Measurements from ENCODE around the gene GFPT2. TPM values are rescaled to one million over a fixed set of nuclear protein-coding genes. Genes with fewer than 3 reads are reported as not detected.

Gene GFPT2
- total and polyA plus RNA-seq, 2 of the 4 experiments (the other 2 are of a cell fraction) = 20.3 to 20.8 TPM

DNA sequence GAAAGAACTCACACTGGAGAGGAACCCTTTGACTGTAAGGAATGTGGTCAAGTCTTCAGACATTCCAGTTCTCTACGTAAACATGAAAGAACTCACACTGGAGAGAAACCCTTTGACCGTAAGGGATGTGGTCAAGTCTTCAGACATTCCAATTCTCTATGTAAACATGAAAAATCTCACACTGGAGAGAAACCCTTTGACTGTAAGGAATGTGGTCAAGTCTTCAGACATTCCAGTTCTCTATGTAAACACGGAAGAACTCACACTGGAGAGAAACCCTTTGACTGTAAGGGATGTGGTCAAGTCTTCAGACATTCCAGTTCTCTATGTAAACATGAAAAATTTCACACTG, 93.9 kb downstream of the GFPT2 start:
- Histone ChIP-seq H2AK9ac (replicated peaks; ENCODE audit: low read depth, low read length, poor library complexity) (no peak overlapping the region), H3K4me2 (ENCODE audit: low read depth, low read length) (no peak overlapping the region), H3K23ac (ENCODE audit: low read depth, low read length) (no peak overlapping the region), H4K8ac (ENCODE audit: low read depth in 2 of 2, low read length in 2 of 2) (no peak overlapping the region), H2BK20ac (ENCODE audit: low read depth, low read length) (no peak overlapping the region), H3K4me1 (ENCODE audit: control insufficient read depth, insufficient read depth, low read length) (no peaks in the 10 kb centered on the region), H3K9ac (ENCODE audit: low read depth, low read length) (no peak overlapping the region), H3K9me1 (ENCODE audit: insufficient read depth, low read length) (no peaks in the 10 kb centered on the region), H3K4ac (ENCODE audit: low read depth, low read length) (no peak overlapping the region), H3K14ac (replicated peaks; ENCODE audit: low read depth, low read length) (no peak overlapping the region), H4K91ac (ENCODE audit: insufficient read depth, low read depth, low read length) (no peak overlapping the region), H3K9me3 (ENCODE audit: control insufficient read depth, insufficient read depth, low read length) (peaks cover 73% of the 10 kb centered on the region), H2AK5ac (ENCODE audit: low read depth, low read length) (no peak overlapping the region), H2AFZ (replicated peaks; ENCODE audit: low read length, poor library complexity) (no peak overlapping the region), H3K18ac (ENCODE audit: low read depth, low read length) (no peak overlapping the region), H2BK15ac (ENCODE audit: low read depth, low read length) (no peak overlapping the region), H3K4me3 (ENCODE audit: insufficient read depth, low read depth, low read length) (no peak overlapping the region), H2BK5ac (ENCODE audit: low read depth, low read length, poor library complexity, severe bottlenecking) (no peak overlapping the region), H4K20me1 (ENCODE audit: insufficient read depth, low read length) (no peaks in the 10 kb centered on the region), H3K27me3 (ENCODE audit: control insufficient read depth, insufficient read depth, low read length) (no peaks in the 10 kb centered on the region), H2BK120ac (ENCODE audit: low read depth, low read length) (no peak overlapping the region), H3K36me3 (ENCODE audit: control insufficient read depth, insufficient read depth, low read length) (peaks cover 49% of the 10 kb centered on the region), H3K27ac (ENCODE audit: insufficient read depth, low read length) (no peak overlapping the region), H3K56ac (ENCODE audit: extremely low read depth, insufficient read depth, low read length) (no peak overlapping the region), H4K5ac (ENCODE audit: low read depth, low read length) (no peak overlapping the region), H3K79me1 (ENCODE audit: low read depth in 1 of 2, low read length in 2 of 2) (no peaks in the 10 kb centered on the region)
- DNase-seq = peak; percentile 1
- intact Hi-C loops (cut with micrococcal nuclease) (no loop called here), in situ Hi-C loops (cut with MboI; ENCODE audit: low sequenced_read_pairs) (no loop called here), dilution Hi-C loops (cut with HindIII; ENCODE audit: low sequenced_read_pairs, unreplicated experiment) (no loop called here)
- no CpG with 5 or more reads among the region's 3 CpGs for WGBS, 2 experiments (ENCODE audit: extremely low coverage in 2 of 2, insufficient read length in 1 of 2)
- ATAC-seq (ENCODE audit: low read depth) = no peak
- ChIA-PET POLR2A (ENCODE audit: unreplicated experiment) (no interaction called here), CTCF (no interaction called here)
- TF ChIP-seq, protein P1, sequence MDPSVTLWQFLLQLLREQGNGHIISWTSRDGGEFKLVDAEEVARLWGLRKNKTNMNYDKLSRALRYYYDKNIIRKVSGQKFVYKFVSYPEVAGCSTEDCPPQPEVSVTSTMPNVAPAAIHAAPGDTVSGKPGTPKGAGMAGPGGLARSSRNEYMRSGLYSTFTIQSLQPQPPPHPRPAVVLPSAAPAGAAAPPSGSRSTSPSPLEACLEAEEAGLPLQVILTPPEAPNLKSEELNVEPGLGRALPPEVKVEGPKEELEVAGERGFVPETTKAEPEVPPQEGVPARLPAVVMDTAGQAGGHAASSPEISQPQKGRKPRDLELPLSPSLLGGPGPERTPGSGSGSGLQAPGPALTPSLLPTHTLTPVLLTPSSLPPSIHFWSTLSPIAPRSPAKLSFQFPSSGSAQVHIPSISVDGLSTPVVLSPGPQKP (IDR thresholded peaks at IDR 0.05; ENCODE audit: borderline replicate concordance, low read depth, low read length) = no peak
- TF ChIP-seq, protein P2, sequence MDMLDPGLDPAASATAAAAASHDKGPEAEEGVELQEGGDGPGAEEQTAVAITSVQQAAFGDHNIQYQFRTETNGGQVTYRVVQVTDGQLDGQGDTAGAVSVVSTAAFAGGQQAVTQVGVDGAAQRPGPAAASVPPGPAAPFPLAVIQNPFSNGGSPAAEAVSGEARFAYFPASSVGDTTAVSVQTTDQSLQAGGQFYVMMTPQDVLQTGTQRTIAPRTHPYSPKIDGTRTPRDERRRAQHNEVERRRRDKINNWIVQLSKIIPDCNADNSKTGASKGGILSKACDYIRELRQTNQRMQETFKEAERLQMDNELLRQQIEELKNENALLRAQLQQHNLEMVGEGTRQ (IDR thresholded peaks at IDR 0.05; ENCODE audit: low read depth, low read length) = no peak
- TF ChIP-seq, protein P3, sequence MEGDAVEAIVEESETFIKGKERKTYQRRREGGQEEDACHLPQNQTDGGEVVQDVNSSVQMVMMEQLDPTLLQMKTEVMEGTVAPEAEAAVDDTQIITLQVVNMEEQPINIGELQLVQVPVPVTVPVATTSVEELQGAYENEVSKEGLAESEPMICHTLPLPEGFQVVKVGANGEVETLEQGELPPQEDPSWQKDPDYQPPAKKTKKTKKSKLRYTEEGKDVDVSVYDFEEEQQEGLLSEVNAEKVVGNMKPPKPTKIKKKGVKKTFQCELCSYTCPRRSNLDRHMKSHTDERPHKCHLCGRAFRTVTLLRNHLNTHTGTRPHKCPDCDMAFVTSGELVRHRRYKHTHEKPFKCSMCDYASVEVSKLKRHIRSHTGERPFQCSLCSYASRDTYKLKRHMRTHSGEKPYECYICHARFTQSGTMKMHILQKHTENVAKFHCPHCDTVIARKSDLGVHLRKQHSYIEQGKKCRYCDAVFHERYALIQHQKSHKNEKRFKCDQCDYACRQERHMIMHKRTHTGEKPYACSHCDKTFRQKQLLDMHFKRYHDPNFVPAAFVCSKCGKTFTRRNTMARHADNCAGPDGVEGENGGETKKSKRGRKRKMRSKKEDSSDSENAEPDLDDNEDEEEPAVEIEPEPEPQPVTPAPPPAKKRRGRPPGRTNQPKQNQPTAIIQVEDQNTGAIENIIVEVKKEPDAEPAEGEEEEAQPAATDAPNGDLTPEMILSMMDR (conservative IDR thresholded peaks at IDR 0.05; ENCODE audit: low read depth, low read length) = no peak
- no peak for TF ChIP-seq MAFK (IDR thresholded peaks at IDR 0.05; ENCODE audit: low read depth, low read length)
- TF ChIP-seq CEBPB (IDR thresholded peaks at IDR 0.05; ENCODE audit: low read depth, low read length) = no peak
- TF ChIP-seq BHLHE40 (IDR thresholded peaks at IDR 0.05; ENCODE audit: low read depth, low read length) = no peak
- no peak for TF ChIP-seq RFX5 (IDR thresholded peaks at IDR 0.05; ENCODE audit: low read depth, low read length)
- TF ChIP-seq MAZ (IDR thresholded peaks at IDR 0.05; ENCODE audit: borderline replicate concordance, low read depth, low read length) = no peak
- no peak for TF ChIP-seq CHD1 (IDR thresholded peaks at IDR 0.05; ENCODE audit: low read depth, low read length)
- TF ChIP-seq SMC3 (IDR thresholded peaks at IDR 0.05; ENCODE audit: low read depth, low read length) = no peak
- TF ChIP-seq POLR2A (IDR thresholded peaks at IDR 0.05; ENCODE audit: low read depth, low read length) = no peak
- no peak for TF ChIP-seq MXI1 (IDR thresholded peaks at IDR 0.05; ENCODE audit: borderline replicate concordance, low read depth, low read length)
- no peak for TF ChIP-seq FOS (IDR thresholded peaks at IDR 0.05; ENCODE audit: low read depth, low read length)
- TF ChIP-seq RAD21 (IDR thresholded peaks at IDR 0.05; ENCODE audit: low read length) = no peak
- no peak for TF ChIP-seq NFE2L2 (IDR thresholded peaks at IDR 0.05; ENCODE audit: low read depth, low read length)
- no peak for TF ChIP-seq RCOR1 (IDR thresholded peaks at IDR 0.05; ENCODE audit: insufficient replicate concordance, low read length)
- BruUV-seq (replicated peaks) = no TSS peak

Data from IMR-90 (cell line).